Measurements from ENCODE around the gene KIR3DL2.
"Not testable (repeated sequence)": the region's sequence is repeated elsewhere in the genome, so short reads cannot be mapped to it uniquely, and the experiment has no call there.

KIR3DL2 gene

DNA sequence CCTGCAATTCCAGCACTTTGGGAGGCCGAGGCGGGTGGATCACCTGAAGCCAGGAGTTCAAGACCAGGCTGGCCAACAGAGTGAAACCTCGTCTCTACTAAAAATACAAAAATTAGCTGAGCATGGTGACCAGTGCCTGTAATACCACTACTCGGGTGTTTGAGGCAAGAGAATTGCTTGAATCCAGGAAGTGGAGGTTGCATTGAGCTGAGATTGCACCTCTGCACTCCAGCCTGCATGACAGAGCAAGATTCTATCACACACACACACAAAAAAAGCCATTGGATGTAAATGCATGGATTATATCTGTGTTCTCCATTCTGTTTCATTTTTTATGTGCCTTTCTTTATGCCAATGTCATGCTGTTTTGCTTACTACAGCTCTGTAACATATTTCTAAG, 25.8 kb upstream of the KIR3DL2 start:
- not testable (repeated sequence) for H3K4me3 ChIP-seq (ENCODE audit: insufficient read depth, low read depth, low read length, poor library complexity, severe bottlenecking); H3K9me3 ChIP-seq (ENCODE audit: control insufficient read depth, low read length); H3K27me3 ChIP-seq (replicated peaks; ENCODE audit: control insufficient read depth, insufficient read depth, low read length, poor library complexity, severe bottlenecking); DNase-seq; H3K27ac ChIP-seq (ENCODE audit: insufficient read depth, low read length, poor library complexity, severe bottlenecking); H3K4me1 ChIP-seq (ENCODE audit: control insufficient read depth, insufficient read depth, low read length, poor library complexity, severe bottlenecking); H3K36me3 ChIP-seq (ENCODE audit: control insufficient read depth, insufficient read depth, low read length)

DNA sequence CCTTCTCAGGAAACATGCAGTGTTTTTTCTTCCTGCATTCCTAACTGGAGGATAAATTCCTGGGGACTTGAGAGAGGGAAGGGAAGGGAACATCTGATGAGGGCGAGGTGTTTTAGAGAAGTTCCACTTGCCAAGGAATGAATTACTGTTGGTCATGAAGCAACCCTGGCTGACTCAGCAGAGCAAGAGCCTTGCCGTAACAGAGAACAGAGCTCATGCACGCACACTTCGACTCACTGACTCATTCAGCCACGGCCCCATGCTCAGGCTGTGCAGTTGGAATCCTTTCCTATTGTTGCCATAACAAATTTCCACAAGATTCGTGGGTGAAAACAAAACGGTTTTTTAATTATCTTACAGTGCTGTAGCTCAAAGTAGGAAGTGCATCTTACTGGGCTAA, 24.9 kb upstream of the KIR3DL2 start:
- H3K4me1 ChIP-seq (ENCODE audit: control insufficient read depth, insufficient read depth, low read length, poor library complexity, severe bottlenecking); H3K4me3 ChIP-seq (ENCODE audit: insufficient read depth, low read depth, low read length, poor library complexity, severe bottlenecking); H3K9me3 ChIP-seq (ENCODE audit: control insufficient read depth, low read length); H3K27me3 ChIP-seq (replicated peaks; ENCODE audit: control insufficient read depth, insufficient read depth, low read length, poor library complexity, severe bottlenecking); H3K27ac ChIP-seq (ENCODE audit: insufficient read depth, low read length, poor library complexity, severe bottlenecking); DNase-seq; H3K36me3 ChIP-seq (ENCODE audit: control insufficient read depth, insufficient read depth, low read length): not testable (repeated sequence)

- not testable (repeated sequence) for H3K27me3 ChIP-seq (replicated peaks; ENCODE audit: control insufficient read depth, insufficient read depth, low read length, poor library complexity, severe bottlenecking); DNase-seq; H3K36me3 ChIP-seq (ENCODE audit: control insufficient read depth, insufficient read depth, low read length); H3K4me3 ChIP-seq (ENCODE audit: insufficient read depth, low read depth, low read length, poor library complexity, severe bottlenecking); H3K4me1 ChIP-seq (ENCODE audit: control insufficient read depth, insufficient read depth, low read length, poor library complexity, severe bottlenecking); H3K9me3 ChIP-seq (ENCODE audit: control insufficient read depth, low read length); H3K27ac ChIP-seq (ENCODE audit: insufficient read depth, low read length, poor library complexity, severe bottlenecking)
These were observed 22.2 kb upstream of the KIR3DL2 start for GRCh38 chr19:54828064-54828463.

GRCh38 chr19:54832496-54832895, 17.7 kb upstream of the KIR3DL2 start, which contains the start of gene KIR2DS4:
TSS of gene KIR2DS4 (plus strand) at chr19:54832676.
- not testable (repeated sequence) for H3K27me3 ChIP-seq (replicated peaks; ENCODE audit: control insufficient read depth, insufficient read depth, low read length, poor library complexity, severe bottlenecking); H3K4me1 ChIP-seq (ENCODE audit: control insufficient read depth, insufficient read depth, low read length, poor library complexity, severe bottlenecking); H3K4me3 ChIP-seq (ENCODE audit: insufficient read depth, low read depth, low read length, poor library complexity, severe bottlenecking); H3K27ac ChIP-seq (ENCODE audit: insufficient read depth, low read length, poor library complexity, severe bottlenecking); DNase-seq; H3K36me3 ChIP-seq (ENCODE audit: control insufficient read depth, insufficient read depth, low read length); H3K9me3 ChIP-seq (ENCODE audit: control insufficient read depth, low read length)

DNA sequence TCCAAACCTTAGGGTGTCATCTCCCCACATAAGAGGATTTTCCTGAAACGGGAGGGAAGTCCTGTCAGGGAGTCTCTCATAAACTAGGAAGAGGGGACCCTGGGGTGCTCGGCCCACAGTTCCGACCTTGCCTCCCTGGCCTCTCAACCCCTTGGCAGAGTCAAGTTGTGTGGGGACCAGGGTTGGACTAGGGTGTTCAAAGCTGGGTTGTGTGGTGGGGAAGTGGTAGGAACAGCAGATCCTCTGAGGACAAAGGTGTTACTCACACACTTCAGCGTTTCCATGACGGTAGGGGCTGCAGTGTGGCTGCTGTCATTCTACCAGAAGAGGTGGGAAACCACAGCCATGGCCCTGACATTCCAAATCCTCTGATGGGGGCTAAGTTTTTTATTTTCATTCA, 15.1 kb upstream of the KIR3DL2 start:
- not testable (repeated sequence) for H3K36me3 ChIP-seq (ENCODE audit: control insufficient read depth, insufficient read depth, low read length); DNase-seq; H3K27me3 ChIP-seq (replicated peaks; ENCODE audit: control insufficient read depth, insufficient read depth, low read length, poor library complexity, severe bottlenecking); H3K27ac ChIP-seq (ENCODE audit: insufficient read depth, low read length, poor library complexity, severe bottlenecking); H3K4me1 ChIP-seq (ENCODE audit: control insufficient read depth, insufficient read depth, low read length, poor library complexity, severe bottlenecking); H3K4me3 ChIP-seq (ENCODE audit: insufficient read depth, low read depth, low read length, poor library complexity, severe bottlenecking); H3K9me3 ChIP-seq (ENCODE audit: control insufficient read depth, low read length)

- DNase-seq; H3K36me3 ChIP-seq (ENCODE audit: control insufficient read depth, insufficient read depth, low read length): not testable (repeated sequence)
These were observed 12.7 kb upstream of the KIR3DL2 start for GRCh38 chr19:54837522-54837921.

GRCh38 chr19:54843171-54843570, 7.1 kb upstream of the KIR3DL2 start:
- H3K9me3 ChIP-seq (ENCODE audit: control insufficient read depth, low read length); H3K4me3 ChIP-seq (ENCODE audit: insufficient read depth, low read depth, low read length, poor library complexity, severe bottlenecking); H3K27me3 ChIP-seq (replicated peaks; ENCODE audit: control insufficient read depth, insufficient read depth, low read length, poor library complexity, severe bottlenecking); DNase-seq; H3K36me3 ChIP-seq (ENCODE audit: control insufficient read depth, insufficient read depth, low read length); H3K4me1 ChIP-seq (ENCODE audit: control insufficient read depth, insufficient read depth, low read length, poor library complexity, severe bottlenecking); H3K27ac ChIP-seq (ENCODE audit: insufficient read depth, low read length, poor library complexity, severe bottlenecking): not testable (repeated sequence)

More at GRCh38 chr19:54837522-54837921, 12.7 kb upstream of the KIR3DL2 start:
- H3K9me3 ChIP-seq (ENCODE audit: control insufficient read depth, low read length); H3K27ac ChIP-seq (ENCODE audit: insufficient read depth, low read length, poor library complexity, severe bottlenecking); H3K4me3 ChIP-seq (ENCODE audit: insufficient read depth, low read depth, low read length, poor library complexity, severe bottlenecking); H3K27me3 ChIP-seq (replicated peaks; ENCODE audit: control insufficient read depth, insufficient read depth, low read length, poor library complexity, severe bottlenecking); H3K4me1 ChIP-seq (ENCODE audit: control insufficient read depth, insufficient read depth, low read length, poor library complexity, severe bottlenecking): not testable (repeated sequence)

- Histone ChIP-seq H3K4me1 (ENCODE audit: control insufficient read depth, insufficient read depth, low read length, poor library complexity, severe bottlenecking) (no peaks in the 10 kb centered on the region), H3K27ac (ENCODE audit: insufficient read depth, low read length, poor library complexity, severe bottlenecking) (no peak overlapping the region), H3K4me3 (ENCODE audit: insufficient read depth, low read depth, low read length, poor library complexity, severe bottlenecking) (no peak overlapping the region), H3K27me3 (replicated peaks; ENCODE audit: control insufficient read depth, insufficient read depth, low read length, poor library complexity, severe bottlenecking) (no peaks in the 10 kb centered on the region), H3K36me3 (ENCODE audit: control insufficient read depth, insufficient read depth, low read length) (no peaks in the 10 kb centered on the region), H3K9me3 (ENCODE audit: control insufficient read depth, low read length) (no peaks in the 10 kb centered on the region)
- no peak for DNase-seq
These were observed 687 bp downstream of the KIR3DL2 start for GRCh38 chr19:54850930-54851329.

GRCh38 chr19:54851353-54851752, 1.1 kb downstream of the KIR3DL2 start:
- Histone ChIP-seq H3K4me1 (ENCODE audit: control insufficient read depth, insufficient read depth, low read length, poor library complexity, severe bottlenecking) (no peaks in the 10 kb centered on the region), H3K27ac (ENCODE audit: insufficient read depth, low read length, poor library complexity, severe bottlenecking) (no peak overlapping the region), H3K36me3 (ENCODE audit: control insufficient read depth, insufficient read depth, low read length) (no peaks in the 10 kb centered on the region)

DNA sequence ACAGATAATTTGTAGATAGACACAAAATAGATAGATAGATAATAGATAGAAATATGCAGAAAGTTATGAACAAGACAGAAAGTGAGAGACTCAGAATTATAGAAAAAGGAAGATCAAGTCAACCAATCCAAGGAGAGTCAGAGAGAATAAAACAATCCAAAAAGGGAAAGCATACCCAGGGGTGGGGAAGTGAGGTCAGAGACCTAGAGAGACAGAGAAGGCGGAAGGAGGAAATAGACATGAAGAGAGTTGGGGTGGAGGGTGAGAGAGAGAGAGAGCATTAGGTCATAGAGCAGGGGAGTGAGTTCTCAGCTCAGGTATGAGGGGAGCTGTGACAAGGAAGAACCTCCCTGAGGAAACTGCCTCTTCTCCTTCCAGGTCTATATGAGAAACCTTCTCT, 5.0 kb downstream of the KIR3DL2 start:
- not testable (repeated sequence) for H3K27ac ChIP-seq (ENCODE audit: insufficient read depth, low read length, poor library complexity, severe bottlenecking)

More at GRCh38 chr19:54851353-54851752, 1.1 kb downstream of the KIR3DL2 start:
- DNase-seq: no peak
- Histone ChIP-seq H3K9me3 (ENCODE audit: control insufficient read depth, low read length) (no peaks in the 10 kb centered on the region), H3K27me3 (replicated peaks; ENCODE audit: control insufficient read depth, insufficient read depth, low read length, poor library complexity, severe bottlenecking) (no peaks in the 10 kb centered on the region), H3K4me3 (ENCODE audit: insufficient read depth, low read depth, low read length, poor library complexity, severe bottlenecking) (no peak overlapping the region)

DNA sequence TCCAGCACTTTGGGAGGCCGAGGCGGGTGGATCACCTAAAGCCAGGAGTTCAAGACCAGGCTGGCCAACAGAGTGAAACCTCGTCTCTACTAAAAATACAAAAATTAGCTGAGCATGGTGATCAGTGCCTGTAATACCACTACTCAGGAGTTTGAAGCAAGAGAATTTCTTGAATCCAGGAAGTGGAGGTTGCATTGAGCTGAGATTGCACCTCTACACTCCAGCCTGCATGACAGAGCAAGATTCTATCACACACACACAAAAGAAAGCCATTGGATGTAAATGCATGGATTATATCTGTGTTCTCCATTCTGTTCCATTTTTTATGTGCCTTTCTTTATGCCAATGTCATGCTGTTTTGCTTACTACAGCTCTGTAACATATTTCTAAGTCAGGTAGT, 8.2 kb downstream of the KIR3DL2 start:
- H3K36me3 ChIP-seq (ENCODE audit: control insufficient read depth, insufficient read depth, low read length); H3K9me3 ChIP-seq (ENCODE audit: control insufficient read depth, low read length); H3K27ac ChIP-seq (ENCODE audit: insufficient read depth, low read length, poor library complexity, severe bottlenecking); H3K27me3 ChIP-seq (replicated peaks; ENCODE audit: control insufficient read depth, insufficient read depth, low read length, poor library complexity, severe bottlenecking); H3K4me1 ChIP-seq (ENCODE audit: control insufficient read depth, insufficient read depth, low read length, poor library complexity, severe bottlenecking); H3K4me3 ChIP-seq (ENCODE audit: insufficient read depth, low read depth, low read length, poor library complexity, severe bottlenecking); DNase-seq: not testable (repeated sequence)

More for the DNA sequence above, 5.0 kb downstream of the KIR3DL2 start:
- not testable (repeated sequence) for DNase-seq; H3K4me1 ChIP-seq (ENCODE audit: control insufficient read depth, insufficient read depth, low read length, poor library complexity, severe bottlenecking); H3K9me3 ChIP-seq (ENCODE audit: control insufficient read depth, low read length); H3K4me3 ChIP-seq (ENCODE audit: insufficient read depth, low read depth, low read length, poor library complexity, severe bottlenecking); H3K27me3 ChIP-seq (replicated peaks; ENCODE audit: control insufficient read depth, insufficient read depth, low read length, poor library complexity, severe bottlenecking); H3K36me3 ChIP-seq (ENCODE audit: control insufficient read depth, insufficient read depth, low read length)

Measured in effector memory CD4-positive, alpha-beta T cell (primary cell).